ENCODE results near the gene SERPINA9.
"Not testable (repeated sequence)": the region's sequence is repeated elsewhere in the genome, so short reads cannot be mapped to it uniquely, and the experiment has no call there.

The SERPINA9 gene

DNA sequence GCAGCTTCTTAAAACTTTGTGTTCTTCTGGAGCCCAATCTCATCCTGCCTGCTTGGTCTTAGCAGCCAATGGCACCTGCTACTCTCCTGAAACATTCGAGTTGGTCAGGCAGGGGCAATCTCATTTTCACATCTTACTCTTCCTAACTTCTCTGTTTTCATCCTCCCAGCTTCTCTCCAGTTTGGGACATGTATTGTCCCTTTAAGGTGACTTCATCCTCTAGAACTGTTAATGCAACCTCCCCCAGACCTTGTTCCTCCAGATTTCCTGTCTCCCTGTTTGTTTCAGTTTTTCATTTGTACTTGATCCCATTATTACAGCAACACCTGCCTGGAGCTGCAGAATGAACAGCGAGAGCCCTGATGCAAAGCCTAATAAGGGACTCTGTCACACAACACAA, 54.7 kb downstream of the SERPINA9 start:
- DNase-seq = no peak

DNA sequence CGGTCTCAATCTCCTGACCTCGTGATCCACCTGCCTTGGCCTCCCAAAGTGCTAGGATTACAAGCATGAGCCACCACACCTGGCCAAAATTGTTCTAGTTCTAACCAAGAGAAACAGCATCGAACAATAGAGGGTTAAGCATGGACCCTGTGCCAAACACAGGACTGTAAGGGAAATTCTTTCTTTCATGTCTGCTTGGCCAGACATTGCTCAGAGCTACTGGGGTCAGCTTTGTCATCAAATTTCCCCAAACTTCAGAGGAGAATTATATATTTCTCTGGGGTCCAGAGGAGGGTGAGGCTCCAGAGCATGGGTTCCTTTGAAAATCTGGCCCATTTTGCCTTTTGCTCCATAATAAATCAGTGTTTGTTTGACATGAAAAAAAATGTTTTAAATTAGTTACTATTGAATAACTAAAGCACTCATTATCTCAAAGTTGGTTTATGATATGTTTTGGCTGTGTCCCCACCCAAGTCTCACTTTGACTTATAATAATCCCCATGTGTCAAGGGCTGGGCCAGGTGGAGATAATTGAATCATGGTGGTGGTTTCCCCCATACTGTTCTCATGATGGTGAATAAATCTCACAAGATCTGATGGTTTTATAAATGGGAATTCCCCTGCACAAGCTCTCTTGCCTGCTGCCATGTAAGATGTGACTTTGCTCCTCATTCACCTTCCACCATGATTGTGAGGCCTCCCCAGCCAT, 58.3 kb downstream of the SERPINA9 start:
- DNase-seq = not testable (repeated sequence)
